ENCODE measurements around the gene PLXNA4. TPM values are rescaled to one million over a fixed set of nuclear protein-coding genes. Genes with fewer than 3 reads are reported as not detected.

Gene PLXNA4
- total RNA-seq, 4 donors from 2014 or later: 1.1 to 2.8 (median 1.4) TPM

GRCh38 chr7:132089356-132089755 lies 486.9 kb downstream of the PLXNA4 start:
- 82 to 88% methylated on average over 3 of the region's 3 CpGs for WGBS, 2 donors (ENCODE audit: low coverage in 1 of 2)
- intact Hi-C loops (cut with DNase I; ENCODE audit: low total_unique reads) (no loop called here), in situ Hi-C loops (cut with MboI; ENCODE audit: low pct_ligation_motif_present in 1 of 4, low pct_unique_long_range_greater_than_20kb in 1 of 4, low sequenced_read_pairs in 3 of 4) (no loop called here)
- no peak for DNase-seq
- H3K4me1 ChIP-seq: no peaks in the 10 kb centered on the region
- no peaks in the 10 kb centered on the region for H3K27me3 ChIP-seq
- no peak overlapping the region for H3K27ac ChIP-seq
- TF ChIP-seq CTCF (IDR thresholded peaks at IDR 0.05) (no peak), POLR2AphosphoS5 (IDR thresholded peaks at IDR 0.05) (no peak), EP300 (IDR thresholded peaks at IDR 0.05; ENCODE audit: low read depth) (no peak), POLR2A (IDR thresholded peaks at IDR 0.05) (no peak)
- H3K36me3 ChIP-seq: no peaks in the 10 kb centered on the region
- H3K9me3 ChIP-seq: no peaks in the 10 kb centered on the region
- no peak overlapping the region for H3K4me3 ChIP-seq

GRCh38 chr7:132087421-132087820 lies 488.8 kb downstream of the PLXNA4 start:
- Histone ChIP-seq H3K36me3 (no peaks in the 10 kb centered on the region), H3K27ac (no peak overlapping the region), H3K27me3 (no peaks in the 10 kb centered on the region), H3K4me1 (no peaks in the 10 kb centered on the region), H3K9me3 (no peaks in the 10 kb centered on the region), H3K4me3 (no peak overlapping the region)
- in situ Hi-C loops (cut with MboI; ENCODE audit: low pct_ligation_motif_present in 1 of 4, low pct_unique_long_range_greater_than_20kb in 1 of 4, low sequenced_read_pairs in 3 of 4): no loop called here
- intact Hi-C loops (cut with DNase I; ENCODE audit: low total_unique reads): no loop called here
- DNase-seq: no peak
- 85% methylated on average over 2 of the region's 2 CpGs; no CpG with 5 or more reads in 1 of the 2 donors for WGBS, 2 donors (ENCODE audit: low coverage in 1 of 2)
- TF ChIP-seq CTCF (IDR thresholded peaks at IDR 0.05): no peak
- TF ChIP-seq POLR2A (IDR thresholded peaks at IDR 0.05): no peak
- TF ChIP-seq POLR2AphosphoS5 (IDR thresholded peaks at IDR 0.05): no peak
- no peak for TF ChIP-seq EP300 (IDR thresholded peaks at IDR 0.05; ENCODE audit: low read depth)

DNA sequence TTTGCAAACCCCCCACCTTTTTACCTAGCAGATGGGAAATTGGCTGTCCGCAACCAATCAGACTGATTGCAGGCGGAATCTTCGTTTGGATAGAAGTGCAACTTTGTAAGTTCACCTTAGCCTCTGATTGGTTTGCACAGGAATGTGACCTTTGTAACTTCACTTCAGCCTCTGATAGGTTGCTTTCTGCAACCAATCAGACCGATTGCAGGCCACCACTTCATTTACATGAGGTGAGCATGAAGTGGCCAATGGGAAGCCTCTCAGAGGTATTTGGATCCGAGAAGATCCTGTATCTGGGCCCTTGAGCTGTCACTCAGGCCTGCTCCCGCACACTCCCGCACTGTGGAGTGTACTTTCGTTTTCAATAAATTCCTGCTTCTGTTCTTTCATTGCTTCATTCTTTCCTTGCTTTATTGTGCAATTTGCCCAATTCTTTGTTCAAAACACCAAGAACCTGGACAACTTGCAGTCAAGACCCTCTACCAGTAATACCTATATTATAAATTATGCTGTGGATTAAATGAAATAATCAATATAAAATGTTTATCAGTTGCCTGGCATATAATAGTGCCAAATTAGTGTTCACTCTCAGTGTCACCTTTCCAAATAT lies 491.4 kb downstream of the PLXNA4 start:
- TF ChIP-seq CTCF (IDR thresholded peaks at IDR 0.05) (no peak), EP300 (IDR thresholded peaks at IDR 0.05; ENCODE audit: low read depth) (no peak), POLR2A (IDR thresholded peaks at IDR 0.05) (no peak), POLR2AphosphoS5 (IDR thresholded peaks at IDR 0.05) (no peak)
- Histone ChIP-seq H3K27ac (no peak overlapping the region), H3K27me3 (no peaks in the 10 kb centered on the region), H3K4me3 (no peak overlapping the region), H3K9me3 (no peaks in the 10 kb centered on the region), H3K4me1 (peaks cover 0 to 15% (median 12%) of the 10 kb centered on the region in 4 donors), H3K36me3 (no peaks in the 10 kb centered on the region)
- intact Hi-C loops (cut with DNase I; ENCODE audit: low total_unique reads): no loop called here
- 75 to 91% methylated on average over 7 to 8 of the region's 8 CpGs for WGBS, 2 donors (ENCODE audit: low coverage in 1 of 2)
- in situ Hi-C loops (cut with MboI; ENCODE audit: low pct_ligation_motif_present in 1 of 4, low pct_unique_long_range_greater_than_20kb in 1 of 4, low sequenced_read_pairs in 3 of 4): no loop called here
- DNase-seq: no peak

- TF ChIP-seq EP300 (IDR thresholded peaks at IDR 0.05; ENCODE audit: low read depth) (no peak), POLR2A (IDR thresholded peaks at IDR 0.05) (no peak), POLR2AphosphoS5 (IDR thresholded peaks at IDR 0.05) (no peak), CTCF (IDR thresholded peaks at IDR 0.05) (no peak)
- no peak for DNase-seq
- H3K36me3 ChIP-seq: no peaks in the 10 kb centered on the region
- 81 to 88% methylated on average over 8 of the region's 8 CpGs for WGBS, 2 donors (ENCODE audit: low coverage in 1 of 2)
- H3K27ac ChIP-seq: no peak overlapping the region
- intact Hi-C loops (cut with DNase I; ENCODE audit: low total_unique reads): no loop called here
- peaks cover 0 to 17% (median 13%) of the 10 kb centered on the region in 4 donors for H3K4me1 ChIP-seq
- no peaks in the 10 kb centered on the region for H3K9me3 ChIP-seq
- H3K4me3 ChIP-seq: no peak overlapping the region
- in situ Hi-C loops (cut with MboI; ENCODE audit: low pct_ligation_motif_present in 1 of 4, low pct_unique_long_range_greater_than_20kb in 1 of 4, low sequenced_read_pairs in 3 of 4): no loop called here
- H3K27me3 ChIP-seq: no peaks in the 10 kb centered on the region
Observed at GRCh38 chr7:132083537-132084123, 492.6 kb downstream of the PLXNA4 start.
